ENCODE results near the gene URB2. TPM values are rescaled to one million over a fixed set of nuclear protein-coding genes. Genes with fewer than 3 reads are reported as not detected.

The URB2 gene
- total RNA-seq, 1 donor from 2014 or later: 16.5 TPM

DNA sequence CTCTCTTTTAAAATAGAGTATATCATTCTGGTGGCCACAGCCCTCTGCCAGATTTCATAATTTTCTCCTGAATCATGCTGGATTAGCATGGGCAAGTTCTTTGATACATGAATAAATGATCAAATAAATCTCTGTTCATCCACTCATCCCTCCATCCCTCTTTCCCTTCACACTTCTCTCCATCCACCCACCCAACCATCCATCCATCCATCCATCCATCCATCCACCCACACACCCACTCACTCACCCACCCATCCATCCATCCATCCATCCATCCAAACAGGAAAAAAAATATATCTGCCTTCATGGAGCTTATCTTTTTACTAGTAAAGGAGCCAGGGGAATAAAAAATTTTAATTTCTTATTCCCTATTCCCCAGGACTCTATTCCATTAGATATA, 49.3 kb downstream of the URB2 start:
- Mint-ChIP-seq H3K9me3 (no peaks in the 10 kb centered on the region), H3K27me3 (no peaks in the 10 kb centered on the region), H3K4me3 (no peak overlapping the region), H3K36me3 (no peaks in the 10 kb centered on the region), H3K4me1 (ENCODE audit: unreplicated experiment) (no peaks in the 10 kb centered on the region), H3K27ac (no peak overlapping the region)
- no peak for DNase-seq (ENCODE audit: extremely low spot score, unreplicated experiment)
- TF ChIP-seq, protein P1, sequence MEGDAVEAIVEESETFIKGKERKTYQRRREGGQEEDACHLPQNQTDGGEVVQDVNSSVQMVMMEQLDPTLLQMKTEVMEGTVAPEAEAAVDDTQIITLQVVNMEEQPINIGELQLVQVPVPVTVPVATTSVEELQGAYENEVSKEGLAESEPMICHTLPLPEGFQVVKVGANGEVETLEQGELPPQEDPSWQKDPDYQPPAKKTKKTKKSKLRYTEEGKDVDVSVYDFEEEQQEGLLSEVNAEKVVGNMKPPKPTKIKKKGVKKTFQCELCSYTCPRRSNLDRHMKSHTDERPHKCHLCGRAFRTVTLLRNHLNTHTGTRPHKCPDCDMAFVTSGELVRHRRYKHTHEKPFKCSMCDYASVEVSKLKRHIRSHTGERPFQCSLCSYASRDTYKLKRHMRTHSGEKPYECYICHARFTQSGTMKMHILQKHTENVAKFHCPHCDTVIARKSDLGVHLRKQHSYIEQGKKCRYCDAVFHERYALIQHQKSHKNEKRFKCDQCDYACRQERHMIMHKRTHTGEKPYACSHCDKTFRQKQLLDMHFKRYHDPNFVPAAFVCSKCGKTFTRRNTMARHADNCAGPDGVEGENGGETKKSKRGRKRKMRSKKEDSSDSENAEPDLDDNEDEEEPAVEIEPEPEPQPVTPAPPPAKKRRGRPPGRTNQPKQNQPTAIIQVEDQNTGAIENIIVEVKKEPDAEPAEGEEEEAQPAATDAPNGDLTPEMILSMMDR (conservative IDR thresholded peaks at IDR 0.05): no peak

DNA sequence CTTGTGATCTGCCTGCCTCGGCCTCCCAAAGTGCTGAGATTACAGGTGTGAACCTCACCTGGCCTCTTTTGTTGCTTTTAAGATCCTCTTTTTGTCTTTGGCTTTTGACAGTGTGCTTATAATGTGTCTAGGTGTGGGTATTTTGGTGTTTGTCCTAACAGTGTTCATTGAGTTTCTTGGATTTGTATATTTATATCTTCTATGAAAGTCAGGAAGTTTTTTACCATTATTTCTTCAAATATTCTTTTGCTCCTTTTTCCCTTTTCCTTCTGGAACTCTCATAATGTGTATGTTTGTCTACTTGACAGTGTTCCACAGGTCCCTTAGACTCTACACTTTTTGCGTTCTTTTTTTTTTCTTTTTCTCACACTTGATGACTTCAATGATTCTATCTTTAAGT, 59.1 kb downstream of the URB2 start:
- H3K27ac Mint-ChIP-seq: no peak overlapping the region
- no peak for DNase-seq (ENCODE audit: extremely low spot score, unreplicated experiment)
- H3K27me3 Mint-ChIP-seq: no peaks in the 10 kb centered on the region
- H3K4me3 Mint-ChIP-seq: no peak overlapping the region
- no peaks in the 10 kb centered on the region for H3K4me1 Mint-ChIP-seq (ENCODE audit: unreplicated experiment)
- TF ChIP-seq, protein P1 (conservative IDR thresholded peaks at IDR 0.05): no peak
- H3K9me3 Mint-ChIP-seq: peaks cover 7% of the 10 kb centered on the region
- peaks cover 3% of the 10 kb centered on the region for H3K36me3 Mint-ChIP-seq

DNA sequence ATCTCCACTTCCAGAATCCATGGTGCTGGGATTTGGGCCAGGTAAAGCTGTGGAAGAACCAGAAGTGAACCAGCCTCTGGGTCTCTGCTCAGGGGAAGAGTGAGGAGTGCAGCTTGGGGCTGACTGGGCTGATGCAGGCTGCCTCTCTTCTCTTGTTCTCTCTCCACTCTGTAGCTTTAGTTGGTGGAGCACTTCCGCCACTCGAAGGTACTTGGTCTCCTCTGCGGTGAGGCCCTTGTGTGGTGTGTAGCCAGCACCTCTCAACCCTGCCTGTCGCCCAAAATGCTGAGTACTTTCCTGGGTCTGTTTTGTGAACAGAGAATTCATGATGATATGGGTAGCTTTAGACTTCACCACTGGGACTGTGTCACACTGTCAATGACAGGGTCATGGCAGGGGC, 63.2 kb downstream of the URB2 start:
- Mint-ChIP-seq H3K4me1 (ENCODE audit: unreplicated experiment) (peaks cover 11% of the 10 kb centered on the region), H3K36me3 (peaks cover 3% of the 10 kb centered on the region), H3K9me3 (peaks cover 7% of the 10 kb centered on the region), H3K4me3 (no peak overlapping the region), H3K27me3 (no peaks in the 10 kb centered on the region), H3K27ac (no peak overlapping the region)
- DNase-seq (ENCODE audit: extremely low spot score, unreplicated experiment): no peak
- TF ChIP-seq, protein P1 (conservative IDR thresholded peaks at IDR 0.05): no peak

DNA sequence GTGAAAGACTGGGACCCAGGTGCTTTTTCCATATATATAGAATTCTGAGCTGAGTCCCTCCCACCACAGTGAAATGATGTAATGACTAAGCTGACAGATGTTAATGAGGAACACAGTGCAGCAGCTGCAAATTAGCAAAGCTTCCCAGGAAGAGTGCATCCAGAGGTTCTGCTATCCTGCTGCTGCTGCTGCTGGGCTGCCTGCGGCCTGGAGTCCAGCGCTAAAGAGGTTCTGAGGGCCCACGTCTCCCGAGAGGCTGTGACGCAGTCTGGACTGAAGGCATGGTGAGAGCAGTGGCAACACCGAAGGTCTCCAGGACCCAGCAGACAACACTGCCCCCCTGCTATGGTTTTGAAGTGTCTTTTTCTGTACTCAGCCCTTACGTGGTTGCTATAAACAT, 63.9 kb downstream of the URB2 start:
- TF ChIP-seq, protein P1 (conservative IDR thresholded peaks at IDR 0.05): no peak
- Mint-ChIP-seq H3K9me3 (peaks cover 7% of the 10 kb centered on the region), H3K27me3 (no peaks in the 10 kb centered on the region), H3K4me1 (ENCODE audit: unreplicated experiment) (peaks cover 15% of the 10 kb centered on the region), H3K36me3 (peaks cover 3% of the 10 kb centered on the region), H3K27ac (no peak overlapping the region), H3K4me3 (no peak overlapping the region)
- no peak for DNase-seq (ENCODE audit: extremely low spot score, unreplicated experiment)

DNA sequence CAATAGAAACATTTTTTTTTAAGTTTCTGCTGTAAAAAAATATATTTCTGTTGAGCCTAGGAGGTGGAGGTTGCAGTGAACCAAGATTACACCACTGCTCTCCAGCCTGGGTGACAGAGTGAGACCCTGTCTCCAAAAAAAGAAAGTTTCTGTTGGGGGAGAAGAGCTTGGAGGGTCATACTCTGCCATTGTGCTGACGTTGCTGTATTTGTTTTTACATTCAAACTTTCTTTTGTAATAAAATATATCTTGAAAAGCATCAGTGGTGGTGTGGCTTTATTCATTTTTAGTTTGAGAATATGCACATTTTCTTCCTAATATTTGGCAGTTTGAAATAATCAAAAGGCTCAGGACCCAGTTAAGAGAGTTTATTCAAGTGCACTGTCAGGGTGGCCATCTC, 64.6 kb downstream of the URB2 start:
- no peak overlapping the region for H3K27ac Mint-ChIP-seq
- no peaks in the 10 kb centered on the region for H3K36me3 Mint-ChIP-seq

More for the DNA sequence above, 64.6 kb downstream of the URB2 start:
- Mint-ChIP-seq H3K27me3 (no peaks in the 10 kb centered on the region), H3K4me1 (ENCODE audit: unreplicated experiment) (peaks cover 18% of the 10 kb centered on the region), H3K9me3 (peaks cover 1% of the 10 kb centered on the region), H3K4me3 (no peak overlapping the region)
- TF ChIP-seq, protein P1 (conservative IDR thresholded peaks at IDR 0.05): no peak
- no peak for DNase-seq (ENCODE audit: extremely low spot score, unreplicated experiment)
